ENCODE data around the gene BNIP3.

BNIP3 gene

GRCh38 chr10:131929122-131929845, 52.4 kb downstream of the BNIP3 start:
- TF ChIP-seq ZFP30 (CRISPR knock-in tag; IDR thresholded peaks at IDR 0.05) (no peak), BACH2 (CRISPR knock-in tag; IDR thresholded peaks at IDR 0.05; ENCODE audit: borderline replicate concordance) (no peak), CSRNP3 (CRISPR knock-in tag; IDR thresholded peaks at IDR 0.05) (no peak), CREB5 (CRISPR knock-in tag; IDR thresholded peaks at IDR 0.05; ENCODE audit: low read depth) (no peak), TCF4 (CRISPR knock-in tag; IDR thresholded peaks at IDR 0.05; ENCODE audit: borderline replicate concordance) (no peak), ZC3H10 (CRISPR knock-in tag; IDR thresholded peaks at IDR 0.05) (no peak), PATZ1 (CRISPR knock-in tag; IDR thresholded peaks at IDR 0.05; ENCODE audit: borderline replicate concordance) (no peak), SNAI2 (CRISPR knock-in tag; IDR thresholded peaks at IDR 0.05) (no peak), ZFP3 (CRISPR knock-in tag; IDR thresholded peaks at IDR 0.05) (no peak), RARB (CRISPR knock-in tag; IDR thresholded peaks at IDR 0.05) (no peak)
- ATAC-seq = no peak

GRCh38 chr10:131928248-131929095, 53.3 kb downstream of the BNIP3 start:
- ATAC-seq = no peak

More at GRCh38 chr10:131928248-131929095, 53.3 kb downstream of the BNIP3 start:
- no peak for TF ChIP-seq POU6F1 (CRISPR knock-in tag; IDR thresholded peaks at IDR 0.05; ENCODE audit: borderline replicate concordance, low read depth)
- no peak for TF ChIP-seq GLIS3 (CRISPR knock-in tag; IDR thresholded peaks at IDR 0.05)
- TF ChIP-seq ZC3H10 (CRISPR knock-in tag; IDR thresholded peaks at IDR 0.05) = no peak
- TF ChIP-seq ZNF565 (CRISPR knock-in tag; conservative IDR thresholded peaks at IDR 0.05; ENCODE audit: low read depth) = no peak
- no peak for TF ChIP-seq TSHZ2 (CRISPR knock-in tag; IDR thresholded peaks at IDR 0.05)
- TF ChIP-seq CREB5 (CRISPR knock-in tag; IDR thresholded peaks at IDR 0.05; ENCODE audit: low read depth) = no peak
- no peak for TF ChIP-seq ZFP30 (CRISPR knock-in tag; IDR thresholded peaks at IDR 0.05)
- TF ChIP-seq ISL1 (CRISPR knock-in tag; IDR thresholded peaks at IDR 0.05) = no peak
- no peak for TF ChIP-seq TOX (CRISPR knock-in tag; IDR thresholded peaks at IDR 0.05; ENCODE audit: borderline replicate concordance)
- no peak for TF ChIP-seq ZNF8 (CRISPR knock-in tag; IDR thresholded peaks at IDR 0.05)
- no peak for TF ChIP-seq SNAI2 (CRISPR knock-in tag; IDR thresholded peaks at IDR 0.05)
- no peak for TF ChIP-seq PATZ1 (CRISPR knock-in tag; IDR thresholded peaks at IDR 0.05; ENCODE audit: borderline replicate concordance)
- no peak for TF ChIP-seq ARNTL (CRISPR knock-in tag; IDR thresholded peaks at IDR 0.05; ENCODE audit: borderline replicate concordance, low read depth)
- no peak for TF ChIP-seq CSDC2 (CRISPR knock-in tag; IDR thresholded peaks at IDR 0.05)
- no peak for TF ChIP-seq CSRNP3 (CRISPR knock-in tag; IDR thresholded peaks at IDR 0.05)
- TF ChIP-seq BACH2 (CRISPR knock-in tag; IDR thresholded peaks at IDR 0.05; ENCODE audit: borderline replicate concordance) = no peak
- TF ChIP-seq TCF4 (CRISPR knock-in tag; IDR thresholded peaks at IDR 0.05; ENCODE audit: borderline replicate concordance) = no peak
- TF ChIP-seq ZNF70 (CRISPR knock-in tag; IDR thresholded peaks at IDR 0.05) = no peak

All from SK-N-SH treated with all-trans-retinoic acid at 6 μM for 48 hours (cell line).